Measurements from ENCODE around the gene C1S. TPM values are rescaled to one million over a fixed set of nuclear protein-coding genes. Genes with fewer than 3 reads are reported as not detected.

C1S gene
- total RNA-seq, 4 donors from 2014 or later = 415 to 1,129 (median 638) TPM

DNA sequence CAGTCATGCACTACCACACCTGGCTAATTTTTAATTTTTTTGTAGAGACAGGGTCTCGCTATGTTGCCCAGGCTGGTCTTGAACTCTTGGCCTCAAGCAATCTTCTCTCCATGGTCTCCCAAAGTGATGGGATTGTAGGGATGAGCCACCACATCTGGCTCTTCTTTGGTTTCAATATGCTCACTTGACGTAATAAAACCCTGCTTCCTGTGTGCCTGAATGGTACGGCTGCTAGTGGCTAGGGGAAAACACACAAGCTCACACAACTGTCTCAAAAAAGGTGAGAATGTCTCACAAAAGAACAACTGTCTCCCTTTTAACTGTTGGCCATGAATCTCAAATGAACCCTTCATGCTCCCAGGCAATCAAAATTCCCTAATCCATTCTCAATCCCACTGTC, 15.0 kb downstream of the C1S start:
- peaks cover 0 to 20% (median 5%) of the 10 kb centered on the region in 4 donors for H3K4me1 ChIP-seq
- H3K4me3 ChIP-seq = no peak overlapping the region
- H3K27me3 ChIP-seq = no peaks in the 10 kb centered on the region
- no peaks in the 10 kb centered on the region for H3K9me3 ChIP-seq
- TF ChIP-seq POLR2A (IDR thresholded peaks at IDR 0.05) = no peak
- TF ChIP-seq EP300 (IDR thresholded peaks at IDR 0.05) = no peak
- TF ChIP-seq, protein P1, sequence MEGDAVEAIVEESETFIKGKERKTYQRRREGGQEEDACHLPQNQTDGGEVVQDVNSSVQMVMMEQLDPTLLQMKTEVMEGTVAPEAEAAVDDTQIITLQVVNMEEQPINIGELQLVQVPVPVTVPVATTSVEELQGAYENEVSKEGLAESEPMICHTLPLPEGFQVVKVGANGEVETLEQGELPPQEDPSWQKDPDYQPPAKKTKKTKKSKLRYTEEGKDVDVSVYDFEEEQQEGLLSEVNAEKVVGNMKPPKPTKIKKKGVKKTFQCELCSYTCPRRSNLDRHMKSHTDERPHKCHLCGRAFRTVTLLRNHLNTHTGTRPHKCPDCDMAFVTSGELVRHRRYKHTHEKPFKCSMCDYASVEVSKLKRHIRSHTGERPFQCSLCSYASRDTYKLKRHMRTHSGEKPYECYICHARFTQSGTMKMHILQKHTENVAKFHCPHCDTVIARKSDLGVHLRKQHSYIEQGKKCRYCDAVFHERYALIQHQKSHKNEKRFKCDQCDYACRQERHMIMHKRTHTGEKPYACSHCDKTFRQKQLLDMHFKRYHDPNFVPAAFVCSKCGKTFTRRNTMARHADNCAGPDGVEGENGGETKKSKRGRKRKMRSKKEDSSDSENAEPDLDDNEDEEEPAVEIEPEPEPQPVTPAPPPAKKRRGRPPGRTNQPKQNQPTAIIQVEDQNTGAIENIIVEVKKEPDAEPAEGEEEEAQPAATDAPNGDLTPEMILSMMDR (IDR thresholded peaks at IDR 0.05) = no peak
- DNase-seq (ENCODE audit: low spot score in 2 of 2) = no peak
- H3K27ac ChIP-seq = no peak overlapping the region
- WGBS, 2 donors = 70 to 72% methylated on average over 3 of the region's 3 CpGs
- H3K36me3 ChIP-seq = peaks cover 0 to 9% (median 0%) of the 10 kb centered on the region in 3 donors

DNA sequence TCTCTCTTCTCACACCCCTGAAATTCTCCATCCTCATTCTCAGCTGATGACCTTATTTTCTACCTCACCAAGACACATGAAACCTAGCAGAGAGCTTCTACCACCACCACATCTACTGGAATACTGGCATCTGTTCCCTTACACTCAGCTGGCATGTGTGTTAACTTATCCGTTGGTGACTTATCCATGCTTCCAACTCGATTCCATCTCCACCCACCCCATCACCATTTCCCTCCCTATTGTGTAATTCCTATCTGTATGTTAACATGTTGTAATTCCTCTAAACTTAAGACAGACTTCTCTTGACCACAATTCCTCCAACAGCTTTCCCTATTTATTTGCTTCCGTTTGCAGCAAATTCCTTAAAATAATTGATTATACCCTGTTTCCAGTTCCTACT, 15.4 kb downstream of the C1S start:
- Histone ChIP-seq H3K27me3 (no peaks in the 10 kb centered on the region), H3K36me3 (peaks cover 0 to 9% (median 0%) of the 10 kb centered on the region in 3 donors), H3K9me3 (no peaks in the 10 kb centered on the region), H3K4me3 (no peak overlapping the region), H3K4me1 (peaks cover 0 to 24% (median 8%) of the 10 kb centered on the region in 4 donors), H3K27ac (no peak overlapping the region)
- no peak for DNase-seq (ENCODE audit: low spot score in 2 of 2)
- TF ChIP-seq POLR2A (IDR thresholded peaks at IDR 0.05) (no peak), EP300 (IDR thresholded peaks at IDR 0.05) (no peak)
- TF ChIP-seq, protein P1 (IDR thresholded peaks at IDR 0.05) = no peak
- WGBS, 2 donors = 74% methylated on average over 3 of the region's 3 CpGs

DNA sequence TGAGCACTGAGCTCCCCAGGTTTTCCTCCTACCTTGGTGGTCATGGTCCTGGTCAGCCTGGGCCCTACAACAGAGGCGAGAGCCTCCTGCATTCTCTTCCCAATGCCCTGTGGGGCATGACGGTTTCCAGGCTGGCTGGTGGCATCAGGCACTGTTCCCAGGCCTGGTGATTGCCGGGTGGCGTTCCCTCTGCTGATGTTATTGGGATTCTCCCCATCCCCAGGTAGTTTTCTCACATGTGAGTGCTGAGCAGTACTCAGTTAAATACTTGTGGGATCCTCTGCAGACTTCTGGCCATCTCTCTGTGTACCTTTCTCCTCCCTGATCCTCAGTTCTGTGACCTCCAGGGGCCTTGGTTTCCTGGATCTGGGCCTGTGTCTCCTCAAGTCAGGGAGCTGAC, 16.0 kb downstream of the C1S start:
- WGBS, 2 donors = 91 to 95% methylated on average over 4 of the region's 4 CpGs
- peaks cover 0 to 14% (median 0%) of the 10 kb centered on the region in 3 donors for H3K36me3 ChIP-seq
- TF ChIP-seq POLR2A (IDR thresholded peaks at IDR 0.05) (no peak), EP300 (IDR thresholded peaks at IDR 0.05) (no peak)
- TF ChIP-seq, protein P1 (IDR thresholded peaks at IDR 0.05) = no peak

DNA sequence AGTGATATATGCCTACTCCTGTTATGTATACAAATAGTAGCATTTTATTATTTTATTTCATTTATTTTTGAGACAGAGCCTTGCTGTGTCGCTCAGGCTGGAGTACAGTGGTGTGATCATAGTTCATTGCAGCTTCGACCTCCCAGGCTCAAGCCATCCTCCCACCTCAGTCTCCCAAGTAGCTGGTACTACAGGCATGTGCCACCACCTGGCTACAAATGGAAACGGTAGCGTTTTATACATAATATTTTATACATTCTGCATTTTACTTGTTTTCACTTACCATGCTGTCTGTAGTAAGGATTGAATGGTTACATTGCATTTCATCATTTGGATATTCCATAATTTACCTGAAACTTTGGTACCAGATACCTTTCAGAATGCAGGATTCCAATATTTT, 17.6 kb downstream of the C1S start:
- H3K36me3 ChIP-seq = peaks cover 0 to 31% (median 0%) of the 10 kb centered on the region in 3 donors
- WGBS, 2 donors = 64 to 68% methylated on average over 4 of the region's 4 CpGs
- DNase-seq (ENCODE audit: low spot score in 2 of 2) = no peak
- no peaks in the 10 kb centered on the region for H3K9me3 ChIP-seq
- H3K27ac ChIP-seq = no peak overlapping the region
- H3K27me3 ChIP-seq = no peaks in the 10 kb centered on the region
- peaks cover 0 to 31% (median 8%) of the 10 kb centered on the region in 4 donors for H3K4me1 ChIP-seq
- H3K4me3 ChIP-seq = no peak overlapping the region
- TF ChIP-seq, protein P1 (IDR thresholded peaks at IDR 0.05) = no peak
- TF ChIP-seq POLR2A (IDR thresholded peaks at IDR 0.05) = no peak
- TF ChIP-seq EP300 (IDR thresholded peaks at IDR 0.05) = no peak

More for the DNA sequence above, 16.0 kb downstream of the C1S start:
- Histone ChIP-seq H3K4me1 (peaks cover 0 to 30% (median 8%) of the 10 kb centered on the region in 4 donors), H3K27me3 (no peaks in the 10 kb centered on the region), H3K4me3 (no peak overlapping the region), H3K9me3 (no peaks in the 10 kb centered on the region), H3K27ac (no peak overlapping the region)
- DNase-seq (ENCODE audit: low spot score in 2 of 2) = no peak

DNA sequence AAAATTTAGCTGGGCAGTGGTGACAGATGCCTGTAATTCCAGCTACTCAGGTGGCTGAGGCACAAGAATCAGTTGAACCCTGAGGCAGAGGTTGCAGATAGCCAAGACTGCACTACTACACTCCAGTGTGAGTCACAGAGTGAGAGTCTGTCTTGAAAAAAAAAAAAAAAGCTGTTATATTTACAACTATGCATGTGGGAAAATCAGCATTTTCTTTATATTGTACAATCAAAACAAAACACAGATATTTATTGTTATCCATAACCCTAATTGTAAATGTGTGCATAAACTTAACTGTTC, 19.3 kb downstream of the C1S start:
- Histone ChIP-seq H3K4me3 (no peak overlapping the region), H3K36me3 (peaks cover 0 to 37% (median 0%) of the 10 kb centered on the region in 3 donors), H3K9me3 (no peaks in the 10 kb centered on the region), H3K4me1 (peaks cover 0 to 31% (median 8%) of the 10 kb centered on the region in 4 donors), H3K27ac (peak overlapping the region in 2 of 4 donors; percentile 76 to 84), H3K27me3 (no peaks in the 10 kb centered on the region)
- TF ChIP-seq POLR2A (IDR thresholded peaks at IDR 0.05) = no peak
- TF ChIP-seq, protein P1 (IDR thresholded peaks at IDR 0.05) = no peak
- no peak for TF ChIP-seq EP300 (IDR thresholded peaks at IDR 0.05)
- no peak for DNase-seq (ENCODE audit: low spot score in 2 of 2)

All from tibial nerve (tissue), 4 donors.